ENCODE results near the gene EFNB2.

The EFNB2 gene

DNA sequence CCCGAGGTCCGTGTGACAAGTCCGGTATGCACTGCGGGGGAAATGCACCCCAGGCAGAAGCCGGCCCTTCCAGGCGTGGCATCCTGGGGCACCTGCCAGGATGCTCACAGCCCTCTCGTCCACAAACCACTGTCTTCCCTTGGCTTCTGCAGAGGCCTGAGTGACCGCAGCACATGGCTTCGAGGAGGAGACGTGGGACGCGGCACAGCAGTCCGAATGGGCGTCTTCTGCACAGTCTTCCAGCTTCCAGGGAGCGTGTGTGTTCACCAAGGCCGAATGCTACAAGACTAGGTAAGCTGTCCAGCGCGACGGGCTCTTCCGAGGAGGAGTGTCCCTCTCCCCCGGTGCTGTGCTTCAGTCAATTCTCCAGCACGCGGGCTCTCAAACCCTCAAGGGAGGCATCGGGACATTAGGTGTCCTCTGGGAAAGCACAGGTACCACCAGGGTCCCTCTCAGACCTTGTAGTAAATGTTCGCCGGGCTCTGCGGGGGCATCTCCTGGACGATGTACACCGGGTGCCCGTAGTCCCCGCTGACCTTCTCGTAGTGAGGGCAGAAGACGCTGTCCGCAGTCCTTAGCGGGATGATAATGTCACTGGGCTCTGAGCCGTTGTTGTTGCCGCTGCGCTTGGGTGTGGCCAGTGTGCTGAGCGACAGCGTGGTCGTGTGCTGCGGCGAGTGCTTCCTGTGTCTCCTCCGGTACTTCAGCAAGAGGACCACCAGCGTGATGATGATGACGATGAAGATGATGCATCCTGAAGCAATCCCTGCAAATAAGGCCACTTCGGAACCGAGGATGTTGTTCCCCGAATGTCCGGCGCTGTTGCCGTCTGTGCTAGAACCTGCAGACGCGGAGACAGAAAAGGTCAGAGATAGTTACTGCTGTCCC lies 42.6 kb downstream of the EFNB2 start:
- intact Hi-C loops (cut with DNase I), result no loop called here
- no peak for DNase-seq

DNA sequence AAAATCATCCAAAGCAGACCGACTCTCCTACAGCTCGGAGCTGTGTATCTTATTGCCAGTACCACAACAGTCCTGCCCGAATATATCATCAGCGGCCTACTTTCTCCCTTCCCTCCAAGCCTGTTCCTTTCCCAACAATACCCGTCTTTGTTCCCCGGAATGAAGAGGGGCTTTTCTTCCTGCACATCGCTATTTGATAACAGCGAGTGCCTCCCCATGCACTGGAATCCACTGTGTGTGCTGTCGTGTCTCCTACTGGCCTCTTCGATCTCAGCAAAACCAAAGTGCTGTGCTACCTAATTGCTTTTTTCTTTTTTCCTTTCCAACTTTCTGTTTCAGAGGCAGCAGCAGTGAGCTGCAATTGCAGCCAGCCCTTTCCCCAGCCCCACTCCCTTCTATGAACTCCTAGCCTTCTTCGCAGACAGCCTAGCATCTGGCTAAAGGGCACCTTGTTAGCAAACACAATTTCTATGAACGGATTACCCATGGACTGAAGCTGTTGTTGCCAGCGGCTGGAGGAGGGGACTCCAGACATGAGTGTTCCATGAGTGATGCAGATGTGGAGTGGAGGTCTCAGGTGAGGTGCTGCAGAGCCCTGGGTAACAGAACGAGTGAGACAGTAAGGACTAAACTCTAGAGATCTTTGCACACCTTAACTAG lies 43.4 kb downstream of the EFNB2 start:
- intact Hi-C loops (cut with DNase I), result no loop called here
- DNase-seq, result peak in 39 of 42 donors; percentile 43 to 91 (median 77)

DNA sequence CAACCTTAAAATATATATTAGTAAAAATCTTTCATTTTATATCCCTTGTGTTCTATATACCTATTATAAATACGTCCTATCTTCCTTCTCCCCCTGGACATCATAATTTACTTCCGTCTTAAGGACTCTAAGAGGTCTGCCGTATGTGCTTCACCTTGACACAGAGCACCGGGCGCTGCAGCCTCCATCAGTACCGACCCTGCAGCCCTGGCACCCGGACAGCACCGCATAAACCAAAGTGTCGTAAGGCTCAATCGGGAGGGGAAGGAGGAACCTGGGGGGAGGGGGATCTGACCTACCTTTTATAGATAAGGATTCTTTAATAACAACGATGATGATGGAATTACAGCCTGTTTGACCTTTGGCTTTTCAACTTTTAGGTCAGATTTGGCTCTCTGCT lies 44.0 kb downstream of the EFNB2 start:
- intact Hi-C loops (cut with DNase I), result no loop called here
- peak in 12 of 42 donors; percentile 28 to 76 (median 46) for DNase-seq

DNA sequence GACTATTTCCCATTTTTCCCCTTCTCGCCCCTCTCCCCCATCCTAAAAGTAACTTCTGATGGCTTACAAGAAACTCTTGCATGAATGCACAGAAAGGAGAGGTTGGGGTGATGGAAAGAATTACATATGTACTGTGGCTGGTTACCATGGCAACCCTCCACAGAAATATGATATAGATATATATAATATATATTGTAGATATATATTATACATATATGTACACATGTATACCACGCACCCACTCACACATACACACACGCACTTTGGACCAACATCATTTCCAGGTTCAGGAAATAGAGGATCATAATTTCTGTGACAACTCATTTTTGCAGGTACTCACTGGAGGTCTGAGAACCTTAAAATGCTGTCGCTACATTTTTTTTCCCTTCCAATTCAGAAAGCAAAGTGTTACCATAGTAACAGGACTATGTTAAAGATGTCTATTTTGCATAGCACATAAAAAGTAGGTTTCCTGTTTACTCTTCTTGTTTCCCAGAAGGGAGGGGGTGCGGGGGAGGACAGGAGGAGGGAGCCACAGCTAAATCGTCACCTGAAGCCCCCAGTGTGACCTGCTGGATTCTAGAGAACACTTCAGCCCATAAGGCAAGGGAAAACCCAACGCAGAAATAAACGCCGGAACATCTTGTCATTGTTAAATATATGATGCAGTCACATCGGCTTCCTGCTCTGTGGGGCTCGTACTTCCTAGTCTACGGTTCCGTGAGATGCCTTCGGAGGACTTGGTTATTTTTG lies 44.7 kb downstream of the EFNB2 start:
- intact Hi-C loops (cut with DNase I), result no loop called here
- peak in 5 of 42 donors; percentile 34 to 61 (median 39) for DNase-seq

DNA sequence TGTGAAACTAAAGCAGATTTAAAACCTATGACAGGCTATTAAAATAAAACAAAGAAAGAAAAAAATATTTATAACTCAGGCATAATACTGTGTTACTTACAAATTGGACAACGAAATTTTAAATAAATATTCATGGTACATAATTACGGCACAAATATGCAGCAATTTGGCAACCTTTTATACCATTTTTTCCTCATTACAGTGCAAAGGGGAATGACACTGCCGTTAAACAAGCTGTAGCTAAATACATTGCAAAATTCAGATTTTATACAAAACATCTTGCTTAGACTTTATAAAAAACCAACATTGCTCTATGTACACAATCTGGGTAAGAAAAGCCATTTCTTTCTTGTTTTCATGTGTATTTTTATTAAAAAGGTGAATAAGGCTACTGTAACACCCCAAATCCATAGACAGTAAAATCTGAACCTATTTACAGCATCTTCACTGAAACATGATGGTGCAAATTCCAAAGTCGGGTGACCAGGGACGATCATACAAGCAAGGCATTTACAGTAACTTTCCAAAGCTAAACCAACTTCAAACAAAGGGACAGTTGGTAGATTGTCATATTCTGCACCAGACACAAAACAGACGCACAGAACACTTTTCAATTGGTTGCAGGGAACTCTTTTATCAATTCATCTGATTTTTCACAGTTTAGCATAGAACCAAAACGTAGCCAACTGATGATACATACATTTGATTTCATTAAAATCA lies 45.5 kb downstream of the EFNB2 start:
- no peak for DNase-seq
- intact Hi-C loops (cut with DNase I), result no loop called here

DNA sequence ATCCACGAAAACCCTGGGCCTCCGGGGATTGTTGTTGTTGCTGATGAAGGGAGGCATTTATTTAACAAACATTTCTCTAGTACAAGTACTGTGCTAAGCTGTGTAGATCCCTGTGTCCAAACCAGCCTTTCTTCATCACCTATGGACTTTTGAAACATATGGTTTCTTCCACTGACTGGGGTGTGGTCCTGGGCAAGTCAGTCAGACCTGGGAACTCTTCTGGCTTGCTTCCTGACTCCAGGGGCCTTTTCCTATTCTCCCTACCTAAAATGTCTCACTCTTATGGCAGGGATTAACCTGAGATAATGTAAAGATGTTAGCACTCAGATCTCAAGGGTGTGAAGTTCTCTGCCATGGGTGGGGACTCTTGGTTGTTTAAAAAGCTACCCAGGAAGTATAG lies 46.8 kb downstream of the EFNB2 start:
- intact Hi-C loops (cut with DNase I), result no loop called here
- no peak for DNase-seq

DNA sequence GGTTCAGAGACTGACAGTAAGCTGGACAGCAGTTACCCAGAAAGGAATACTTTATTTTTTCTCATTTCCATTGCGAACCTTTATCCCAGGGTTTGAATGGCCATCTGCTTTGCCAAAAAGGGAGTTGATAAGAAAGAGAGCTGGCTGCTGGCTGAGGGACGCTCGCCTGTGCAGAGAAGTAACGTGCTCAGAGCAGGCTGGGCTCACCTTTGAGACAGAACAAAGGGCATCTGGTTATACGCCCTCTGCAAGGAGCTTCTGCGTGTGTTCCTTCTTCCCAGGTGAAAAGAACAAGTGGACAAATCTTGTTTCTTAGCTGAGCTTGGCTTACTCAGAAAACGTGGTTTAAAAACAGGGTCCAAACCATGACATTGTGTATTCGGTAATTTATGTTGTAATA lies 47.4 kb downstream of the EFNB2 start:
- intact Hi-C loops (cut with DNase I), result no loop called here
- no peak for DNase-seq

DNA sequence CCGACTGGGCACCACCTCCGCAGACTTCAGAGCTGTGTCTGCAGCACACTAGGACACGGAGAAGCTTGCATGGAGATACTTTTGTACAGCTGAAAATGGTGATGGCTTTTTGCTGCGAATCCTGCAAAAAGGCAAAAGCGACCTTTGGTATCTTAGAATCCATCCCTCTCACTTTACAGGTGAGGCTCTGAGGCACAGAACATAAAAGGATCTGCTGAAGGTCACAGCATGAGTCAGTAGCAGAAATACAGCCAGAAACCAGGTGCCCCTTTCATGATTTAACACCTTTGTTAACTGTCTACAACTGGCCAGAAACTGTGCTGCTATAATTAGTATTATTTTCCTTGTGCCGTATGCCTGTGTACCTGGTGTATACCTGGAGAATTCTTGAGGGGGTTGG lies 48.3 kb downstream of the EFNB2 start:
- DNase-seq, result no peak
- intact Hi-C loops (cut with DNase I), result no loop called here

DNA sequence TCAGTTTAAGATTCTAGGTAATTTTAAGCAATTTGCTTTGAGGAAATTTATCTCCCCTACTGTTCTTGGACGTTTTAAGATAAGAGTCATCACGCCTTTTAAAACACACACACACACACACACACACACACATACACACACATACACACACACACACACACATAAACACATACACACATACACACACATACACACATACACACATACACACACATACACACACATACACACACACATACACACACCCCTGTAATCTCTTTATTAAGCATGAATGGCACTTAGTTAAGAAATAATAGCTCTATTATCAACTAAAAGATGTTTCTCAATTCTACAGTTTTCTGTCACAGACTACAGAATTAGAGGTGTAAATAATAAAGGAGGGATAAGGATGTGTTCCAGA lies 49.2 kb downstream of the EFNB2 start:
- DNase-seq, result no peak
- intact Hi-C loops (cut with DNase I), result no loop called here

DNA sequence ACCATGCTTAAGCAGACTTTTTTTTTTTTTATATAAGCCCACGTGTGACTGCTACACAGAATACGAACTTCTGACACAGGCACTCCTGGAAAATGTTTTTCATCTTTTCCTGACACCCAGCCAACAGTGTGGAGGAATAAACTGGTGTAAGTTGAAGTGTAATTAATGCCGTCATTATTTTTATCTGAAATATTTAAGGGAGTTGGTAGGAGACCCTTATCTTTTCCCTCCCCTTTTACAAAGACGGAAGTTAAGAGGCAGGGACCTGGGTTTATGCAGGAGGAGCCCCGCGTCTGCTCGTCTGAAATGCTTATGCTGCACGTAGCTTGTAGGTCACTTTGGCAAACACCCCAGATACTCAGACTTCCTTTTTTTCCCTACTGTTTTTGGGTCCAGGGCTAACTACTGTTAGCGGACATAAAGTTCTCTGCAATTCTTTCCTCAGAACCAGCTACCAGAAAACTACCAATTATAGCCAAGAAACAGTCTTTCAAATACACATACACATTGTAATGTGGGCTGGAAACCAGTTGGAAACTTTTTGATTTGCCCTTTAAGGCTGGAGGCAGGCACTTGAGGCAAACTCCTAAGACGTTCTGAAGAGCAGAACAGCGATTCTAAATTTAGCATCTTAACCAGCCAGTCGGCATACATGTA lies 50.8 kb downstream of the EFNB2 start:
- peak in 1 of 42 donors; percentile 23 for DNase-seq
- intact Hi-C loops (cut with DNase I), result no loop called here

DNA sequence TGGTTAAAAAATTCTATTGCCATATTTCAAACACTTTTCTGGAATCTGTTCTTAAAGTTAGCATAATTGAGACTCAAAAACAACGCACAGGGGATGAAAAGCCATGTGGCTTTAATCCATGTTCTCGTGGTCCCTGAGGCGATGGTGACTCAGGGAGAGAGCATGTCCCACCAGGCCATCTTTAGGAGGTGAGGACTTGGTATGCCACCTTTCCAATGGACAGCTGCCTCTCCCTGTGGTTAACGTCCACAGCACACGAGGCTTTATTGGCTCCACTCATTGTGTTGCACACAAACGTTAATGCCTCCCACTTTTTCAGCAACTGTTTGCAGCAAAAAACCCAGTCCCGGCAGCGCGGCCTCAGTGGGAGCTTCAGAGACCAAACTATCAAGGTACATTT lies 51.4 kb downstream of the EFNB2 start:
- intact Hi-C loops (cut with DNase I), result no loop called here
- DNase-seq, result no peak

DNA sequence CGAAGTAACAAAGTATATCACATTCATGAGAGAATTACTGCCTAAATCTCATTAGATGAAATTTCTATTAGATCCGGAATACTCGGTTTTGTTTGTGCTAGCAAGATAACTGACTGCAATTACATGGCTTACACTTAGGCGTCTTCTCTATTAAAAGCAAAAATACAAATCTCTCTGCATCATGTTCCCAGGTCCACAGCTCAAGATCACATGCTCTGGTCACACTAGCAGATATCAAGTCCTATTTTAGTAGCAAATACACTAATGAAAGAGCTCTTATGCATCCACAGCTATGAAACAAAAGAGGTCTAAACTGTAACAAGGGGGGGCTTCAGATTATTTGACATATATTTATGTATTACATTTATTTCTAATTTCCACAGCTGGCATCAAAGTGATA lies 53.5 kb downstream of the EFNB2 start:
- DNase-seq, result no peak
- intact Hi-C loops (cut with DNase I), result no loop called here

DNA sequence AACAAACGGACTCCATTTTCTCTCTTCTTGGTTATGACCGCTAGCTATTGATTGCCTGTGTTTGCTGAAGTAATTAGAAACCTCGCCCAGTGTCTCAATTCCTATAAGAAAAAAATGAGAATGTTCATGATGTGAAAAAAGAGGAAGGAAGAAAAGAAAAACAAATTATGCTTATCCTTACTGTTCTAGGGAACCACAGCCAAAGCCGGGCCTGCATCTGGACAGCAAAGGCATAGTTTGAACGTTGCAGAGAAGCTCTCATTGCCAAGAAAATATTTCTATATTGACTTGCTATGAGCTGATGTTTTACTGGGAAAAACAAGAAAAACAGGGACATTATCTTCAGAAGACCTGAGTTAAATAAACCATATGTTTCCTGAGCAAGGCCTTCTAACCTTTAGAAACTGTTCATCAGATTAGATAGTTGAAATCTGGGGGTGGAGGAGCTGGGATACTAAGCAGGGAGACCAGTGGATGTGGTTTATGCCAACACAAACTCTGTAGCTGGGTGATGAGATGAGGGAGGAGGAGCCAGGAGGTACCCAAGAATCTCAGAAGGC lies 55.0 kb downstream of the EFNB2 start:
- intact Hi-C loops (cut with DNase I), result no loop called here
- no peak for DNase-seq

DNA sequence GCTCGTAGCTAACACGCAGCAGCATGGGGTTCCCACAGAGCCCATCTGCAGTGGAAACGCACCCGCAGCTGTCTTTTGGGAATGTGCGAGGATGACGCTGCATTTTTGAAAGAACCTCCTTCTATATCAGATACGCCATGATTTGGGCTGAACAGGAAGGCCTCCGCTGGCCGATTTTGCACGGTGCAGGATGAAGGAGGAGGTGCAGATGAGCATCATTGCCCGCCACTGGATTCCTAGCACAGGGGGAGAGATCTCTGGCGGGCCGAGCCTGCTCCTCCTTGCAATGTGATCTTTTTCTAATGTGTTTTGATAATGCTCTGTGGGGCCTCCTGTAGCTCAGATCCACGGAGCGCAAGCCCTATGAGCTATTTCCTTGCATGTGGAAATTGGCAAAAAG lies 55.5 kb downstream of the EFNB2 start:
- DNase-seq, result no peak
- intact Hi-C loops (cut with DNase I), result no loop called here

DNA sequence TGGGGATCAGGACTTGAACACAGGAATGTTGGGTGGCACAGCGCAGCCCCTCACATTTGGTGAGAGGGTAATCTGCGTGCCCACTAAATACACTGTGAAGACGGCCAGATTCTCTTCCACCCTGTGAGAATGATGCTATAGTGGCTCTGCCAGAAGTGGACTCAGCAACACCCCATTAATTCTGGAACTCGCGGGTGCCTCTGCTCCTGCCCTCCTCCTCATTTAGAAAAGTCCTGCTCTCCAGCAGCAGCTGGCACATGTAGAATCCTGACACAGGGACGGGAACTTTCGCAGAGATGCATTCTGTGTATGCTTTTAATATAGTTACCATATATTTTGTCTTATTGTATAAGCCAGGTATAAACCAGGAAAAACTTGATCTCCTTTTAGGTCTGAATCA lies 57.3 kb downstream of the EFNB2 start:
- intact Hi-C loops (cut with DNase I), result no loop called here
- DNase-seq, result no peak

DNA sequence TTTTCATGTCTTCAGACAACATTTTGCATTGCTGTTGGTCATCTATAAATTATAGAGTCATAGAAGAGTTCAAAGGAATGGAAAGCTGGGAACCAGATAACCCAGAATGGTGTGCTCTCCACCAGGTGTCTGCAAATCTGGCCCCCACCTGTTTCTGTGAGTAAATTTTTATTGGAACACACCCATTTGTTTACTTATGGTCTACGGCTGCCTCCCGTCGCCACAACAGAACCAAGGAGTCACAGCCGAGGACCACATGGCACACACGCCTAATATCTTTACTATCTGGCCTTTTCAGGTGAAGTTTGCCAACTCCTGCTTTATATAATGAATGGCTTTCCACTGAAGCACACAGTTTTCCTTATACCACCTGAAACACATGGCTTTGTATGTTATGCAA lies 58.2 kb downstream of the EFNB2 start:
- intact Hi-C loops (cut with DNase I), result no loop called here
- DNase-seq, result no peak

DNA sequence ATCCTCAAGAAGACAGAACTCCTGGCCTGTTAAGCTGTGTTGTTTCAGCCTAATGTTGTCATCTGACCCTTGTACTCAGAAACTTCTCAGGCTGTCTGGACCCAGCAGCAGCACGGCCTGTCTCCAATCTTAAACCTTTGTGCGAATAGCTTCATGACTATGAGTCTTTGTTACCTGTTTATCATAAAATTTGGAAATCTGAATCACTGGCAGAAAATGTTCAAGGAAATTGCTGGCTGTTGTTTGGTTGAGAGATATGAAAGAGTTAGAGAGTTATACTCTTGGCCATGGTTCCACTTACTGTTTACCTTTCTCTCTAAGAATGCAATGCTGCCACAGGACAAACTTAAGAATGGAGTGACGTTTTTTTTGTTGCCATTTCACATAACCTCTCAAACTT lies 59.6 kb downstream of the EFNB2 start:
- no peak for DNase-seq
- intact Hi-C loops (cut with DNase I), result no loop called here

DNA sequence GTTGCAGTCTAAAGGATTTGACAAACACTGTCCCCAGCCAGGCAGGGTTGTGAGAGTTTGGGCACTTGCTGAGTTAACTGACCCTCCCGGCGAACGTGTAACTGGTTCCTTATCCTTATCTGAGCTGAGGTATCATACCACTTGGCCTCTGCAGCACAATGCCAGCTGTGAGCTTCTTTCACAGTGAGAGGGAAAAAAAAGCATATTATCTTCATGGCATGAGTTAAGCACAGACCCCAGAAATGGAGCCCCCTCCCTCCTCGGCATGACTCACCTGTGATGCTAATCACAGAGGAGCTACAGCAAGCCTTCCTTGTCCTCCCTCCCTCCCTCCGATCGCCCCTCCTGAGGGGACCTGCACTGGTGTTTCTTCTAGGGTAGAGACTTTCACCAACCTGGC lies 60.5 kb downstream of the EFNB2 start:
- DNase-seq, result no peak
- intact Hi-C loops (cut with DNase I), result no loop called here

DNA sequence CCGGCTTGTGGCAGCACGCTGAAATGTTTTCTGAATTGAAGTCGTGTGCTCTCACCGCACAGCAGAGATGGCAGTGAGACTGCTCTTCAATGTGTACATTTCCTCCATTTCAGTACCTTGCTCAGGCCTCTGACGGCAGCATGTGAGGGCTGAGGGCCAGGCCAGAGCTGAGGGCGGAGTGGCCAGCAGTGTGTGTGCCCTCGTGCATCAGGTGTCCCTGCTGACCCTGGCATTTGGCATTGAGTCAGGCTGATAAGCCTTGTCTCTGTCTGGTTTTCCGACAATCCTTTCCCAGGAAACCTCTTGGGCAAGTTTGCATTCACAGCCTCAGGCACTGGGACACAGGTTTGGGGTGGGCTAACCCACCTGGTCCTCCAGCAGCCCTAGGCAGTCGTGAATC lies 62.3 kb downstream of the EFNB2 start:
- intact Hi-C loops (cut with DNase I), result no loop called here
- no peak for DNase-seq
